ENCODE data around the gene TMEM259. TPM values are rescaled to one million over a fixed set of nuclear protein-coding genes. Genes with fewer than 3 reads are reported as not detected.

Gene TMEM259
- total and polyA plus RNA-seq, 8 donors = 59.7 to 536 (median 238) TPM

DNA sequence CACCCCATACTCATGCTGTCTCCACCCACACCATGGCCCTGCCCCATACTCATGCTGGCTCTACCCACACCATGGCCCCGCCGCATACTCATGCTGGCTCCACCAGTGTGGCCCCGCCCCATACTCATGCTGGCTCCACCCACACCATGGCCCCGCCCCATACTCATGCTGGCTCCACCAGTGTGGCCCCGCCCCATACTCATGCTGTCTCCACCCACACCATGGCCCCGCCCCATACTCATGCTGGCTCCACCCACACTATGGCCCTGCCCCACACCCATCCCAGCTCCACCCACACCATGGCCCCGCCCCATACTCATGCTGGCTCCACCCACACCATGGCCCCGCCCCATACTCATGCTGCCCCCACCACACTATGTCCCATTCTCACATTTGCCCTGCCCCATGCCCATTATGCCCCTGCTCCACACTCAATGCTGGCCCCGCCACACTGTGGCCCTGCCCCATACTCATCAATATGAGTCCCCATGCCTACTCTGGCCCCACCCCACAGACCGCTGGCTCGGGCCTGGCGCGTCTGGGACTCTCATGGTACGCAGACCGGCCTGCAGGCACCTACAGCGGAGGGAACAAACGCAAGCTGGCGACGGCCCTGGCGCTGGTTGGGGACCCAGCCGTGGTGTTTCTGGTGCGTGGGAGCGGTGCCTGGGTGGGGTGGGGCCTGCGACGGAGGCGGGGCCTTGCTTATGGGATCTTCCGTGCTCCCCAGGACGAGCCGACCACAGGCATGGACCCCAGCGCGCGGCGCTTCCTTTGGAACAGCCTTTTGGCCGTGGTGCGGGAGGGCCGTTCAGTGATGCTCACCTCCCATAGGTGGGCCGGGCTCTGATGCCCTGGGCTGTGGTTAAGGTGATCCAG lies 42.3 kb upstream of the TMEM259 start:
- peaks cover 4 to 11% (median 8%) of the 10 kb centered on the region in 4 donors for H3K9me3 ChIP-seq
- intact Hi-C loops (cut with DNase I; ENCODE audit: low total_unique reads) = no loop called here
- H3K36me3 ChIP-seq = peaks cover 0 to 6% (median 2%) of the 10 kb centered on the region in 4 donors
- 70 to 92% (median 75%) methylated on average over 29 to 37 of the region's 37 CpGs for WGBS, 5 donors
- no peak for TF ChIP-seq POLR2AphosphoS5 (IDR thresholded peaks at IDR 0.05)
- no peak for TF ChIP-seq EP300 (IDR thresholded peaks at IDR 0.05)
- TF ChIP-seq POLR2A (IDR thresholded peaks at IDR 0.05) = no peak
- TF ChIP-seq, protein P1, sequence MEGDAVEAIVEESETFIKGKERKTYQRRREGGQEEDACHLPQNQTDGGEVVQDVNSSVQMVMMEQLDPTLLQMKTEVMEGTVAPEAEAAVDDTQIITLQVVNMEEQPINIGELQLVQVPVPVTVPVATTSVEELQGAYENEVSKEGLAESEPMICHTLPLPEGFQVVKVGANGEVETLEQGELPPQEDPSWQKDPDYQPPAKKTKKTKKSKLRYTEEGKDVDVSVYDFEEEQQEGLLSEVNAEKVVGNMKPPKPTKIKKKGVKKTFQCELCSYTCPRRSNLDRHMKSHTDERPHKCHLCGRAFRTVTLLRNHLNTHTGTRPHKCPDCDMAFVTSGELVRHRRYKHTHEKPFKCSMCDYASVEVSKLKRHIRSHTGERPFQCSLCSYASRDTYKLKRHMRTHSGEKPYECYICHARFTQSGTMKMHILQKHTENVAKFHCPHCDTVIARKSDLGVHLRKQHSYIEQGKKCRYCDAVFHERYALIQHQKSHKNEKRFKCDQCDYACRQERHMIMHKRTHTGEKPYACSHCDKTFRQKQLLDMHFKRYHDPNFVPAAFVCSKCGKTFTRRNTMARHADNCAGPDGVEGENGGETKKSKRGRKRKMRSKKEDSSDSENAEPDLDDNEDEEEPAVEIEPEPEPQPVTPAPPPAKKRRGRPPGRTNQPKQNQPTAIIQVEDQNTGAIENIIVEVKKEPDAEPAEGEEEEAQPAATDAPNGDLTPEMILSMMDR (IDR thresholded peaks at IDR 0.05) = no peak
- no peak overlapping the region for H3K27ac ChIP-seq
- H3K4me3 ChIP-seq = no peak overlapping the region
- no peak for DNase-seq
- H3K4me1 ChIP-seq = peaks cover 35 to 45% (median 37%) of the 10 kb centered on the region in 4 donors
- peaks cover 0 to 34% (median 26%) of the 10 kb centered on the region in 3 donors for H3K27me3 ChIP-seq

DNA sequence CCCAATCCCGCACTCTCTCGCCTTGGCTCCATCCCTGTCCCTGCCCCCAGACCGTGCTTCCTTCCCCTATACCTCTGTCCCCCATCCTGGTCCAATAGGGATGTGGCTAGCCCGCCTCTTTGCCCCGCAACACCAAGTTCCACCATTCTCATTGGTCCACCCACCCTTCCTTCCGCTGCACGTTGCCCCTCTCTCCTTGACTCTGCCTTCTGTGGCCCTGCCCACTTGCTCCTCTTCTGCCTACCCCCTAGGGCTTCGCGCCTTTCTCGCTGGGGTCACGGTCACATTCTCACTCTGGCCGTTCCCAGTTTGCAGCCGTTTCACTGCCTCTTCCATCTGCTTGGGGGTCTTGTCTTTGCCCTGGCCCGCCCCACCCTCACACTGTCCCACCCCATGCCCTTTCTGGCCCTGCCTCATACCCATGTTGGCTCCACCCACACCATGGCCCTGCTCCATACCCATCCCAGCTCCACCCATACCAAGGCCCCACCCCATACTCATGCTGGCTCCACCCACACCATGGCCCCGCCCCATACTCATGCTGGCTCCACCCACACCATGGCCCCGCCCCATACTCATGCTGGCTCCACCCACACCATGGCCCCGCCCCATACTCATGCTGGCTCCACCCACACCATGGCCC lies 41.6 kb upstream of the TMEM259 start:
- WGBS, 5 donors = 72 to 92% (median 82%) methylated on average over 14 to 17 of the region's 17 CpGs
- TF ChIP-seq, protein P1 (IDR thresholded peaks at IDR 0.05) = no peak
- TF ChIP-seq EP300 (IDR thresholded peaks at IDR 0.05) (no peak), POLR2AphosphoS5 (IDR thresholded peaks at IDR 0.05) (no peak), POLR2A (IDR thresholded peaks at IDR 0.05) (no peak)

DNA sequence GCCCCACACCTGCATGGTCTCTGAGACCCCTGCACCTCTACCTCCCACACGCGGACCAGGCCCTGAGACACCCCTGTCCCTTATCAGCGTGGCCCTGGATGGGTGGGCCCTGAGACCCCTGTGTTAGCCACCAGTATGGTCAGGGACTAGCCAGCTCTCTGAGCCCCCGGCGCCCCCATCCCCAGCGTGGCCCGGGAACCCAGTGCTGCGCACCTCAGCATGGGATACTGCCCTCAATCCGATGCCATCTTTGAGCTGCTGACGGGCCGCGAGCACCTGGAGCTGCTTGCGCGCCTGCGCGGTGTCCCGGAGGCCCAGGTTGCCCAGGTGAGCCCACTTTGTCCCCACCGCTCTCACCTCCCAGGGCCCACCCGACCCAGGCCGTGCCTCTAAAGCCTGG lies 41.1 kb upstream of the TMEM259 start:
- intact Hi-C loops (cut with DNase I; ENCODE audit: low total_unique reads) = no loop called here
- WGBS, 5 donors = 83 to 97% (median 90%) methylated on average over 16 to 20 of the region's 20 CpGs
- Histone ChIP-seq H3K36me3 (peaks cover 0 to 15% (median 5%) of the 10 kb centered on the region in 4 donors), H3K27me3 (peaks cover 0 to 22% (median 13%) of the 10 kb centered on the region in 3 donors), H3K27ac (no peak overlapping the region), H3K9me3 (peaks cover 4 to 24% (median 21%) of the 10 kb centered on the region in 4 donors), H3K4me3 (no peak overlapping the region), H3K4me1 (peaks cover 26 to 33% (median 28%) of the 10 kb centered on the region in 4 donors)
- TF ChIP-seq, protein P1 (IDR thresholded peaks at IDR 0.05) = no peak
- TF ChIP-seq POLR2AphosphoS5 (IDR thresholded peaks at IDR 0.05) (no peak), POLR2A (IDR thresholded peaks at IDR 0.05) (no peak), EP300 (IDR thresholded peaks at IDR 0.05) (no peak)
- no peak for DNase-seq

More for the DNA sequence above, 41.6 kb upstream of the TMEM259 start:
- peaks cover 0 to 12% (median 2%) of the 10 kb centered on the region in 4 donors for H3K36me3 ChIP-seq
- H3K27ac ChIP-seq = no peak overlapping the region
- intact Hi-C loops (cut with DNase I; ENCODE audit: low total_unique reads) = no loop called here
- peaks cover 4 to 18% (median 15%) of the 10 kb centered on the region in 4 donors for H3K9me3 ChIP-seq
- H3K4me3 ChIP-seq = no peak overlapping the region
- H3K4me1 ChIP-seq = peaks cover 31 to 38% (median 33%) of the 10 kb centered on the region in 4 donors
- DNase-seq = no peak
- peaks cover 0 to 27% (median 18%) of the 10 kb centered on the region in 3 donors for H3K27me3 ChIP-seq

DNA sequence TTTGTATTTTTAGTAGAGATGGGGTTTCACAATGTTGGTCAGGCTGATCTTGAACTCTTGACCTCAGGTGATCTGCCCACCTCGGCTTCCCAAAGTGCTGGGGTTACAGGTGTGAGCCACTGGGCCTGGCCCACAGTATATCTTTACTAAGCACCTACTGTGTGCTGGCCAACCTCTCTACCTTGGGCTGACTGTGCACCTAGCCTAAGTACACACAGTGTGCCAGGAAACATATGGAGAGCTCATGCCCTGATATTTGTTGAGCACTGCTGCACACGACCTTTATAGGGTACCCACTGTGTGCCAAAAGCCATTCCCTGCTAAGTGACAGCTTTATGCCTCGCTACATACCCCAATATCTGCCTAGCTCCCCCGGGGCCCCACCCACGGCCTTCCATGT lies 39.8 kb upstream of the TMEM259 start:
- intact Hi-C loops (cut with DNase I; ENCODE audit: low total_unique reads) = no loop called here
- H3K27ac ChIP-seq = no peak overlapping the region
- peaks cover 0 to 23% (median 11%) of the 10 kb centered on the region in 4 donors for H3K36me3 ChIP-seq

More for the DNA sequence above, 39.8 kb upstream of the TMEM259 start:
- no peak for TF ChIP-seq EP300 (IDR thresholded peaks at IDR 0.05)
- no peak for TF ChIP-seq POLR2AphosphoS5 (IDR thresholded peaks at IDR 0.05)
- TF ChIP-seq POLR2A (IDR thresholded peaks at IDR 0.05) = no peak
- TF ChIP-seq, protein P1 (IDR thresholded peaks at IDR 0.05) = no peak
- no peak overlapping the region for H3K4me3 ChIP-seq
- peaks cover 0 to 9% (median 2%) of the 10 kb centered on the region in 3 donors for H3K27me3 ChIP-seq
- H3K4me1 ChIP-seq = peaks cover 13 to 20% (median 15%) of the 10 kb centered on the region in 4 donors
- peaks cover 4 to 36% (median 29%) of the 10 kb centered on the region in 4 donors for H3K9me3 ChIP-seq
- WGBS, 5 donors = 81 to 89% (median 84%) methylated on average over 3 to 5 of the region's 5 CpGs
- DNase-seq = no peak
